T1000 (cell line): ENCODE measurements around the gene UTP14C.
A peak's percentile ranks its signal among the peaks of the same experiment; 100 is the strongest.
"Not testable (repeated sequence)": the region's sequence is repeated elsewhere in the genome, so short reads cannot be mapped to it uniquely, and the experiment has no call there.

ENCODE experiments used
- DNase-seq: peaks from one replicate; lab custom pipeline; 2025; ENCODE audit warnings: mixed read lengths; lab: John Stamatoyannopoulos, UW

The UTP14C gene

DNA sequence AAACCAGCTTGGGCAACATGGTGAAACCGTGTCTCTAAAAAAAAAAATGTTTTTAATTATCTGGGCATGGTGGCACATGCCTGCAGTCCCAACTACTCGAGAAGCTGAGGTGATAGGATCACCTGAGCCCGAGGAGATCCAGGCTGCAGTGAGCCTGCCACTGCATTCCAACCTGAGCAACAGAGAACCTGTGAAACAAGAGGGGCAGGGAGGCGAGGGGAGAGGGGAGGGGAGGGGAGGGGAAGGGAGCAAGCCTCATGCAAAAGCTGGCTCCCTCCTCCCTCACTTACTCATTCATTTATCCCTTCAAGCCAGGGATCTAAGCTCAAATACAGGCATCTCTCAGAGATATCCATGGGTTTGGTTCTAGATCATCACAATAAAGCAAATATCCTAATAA lies 22.1 kb upstream of the UTP14C start:
- no peak for DNase-seq

GRCh38 chr13:52003541-52003940 lies 20.9 kb upstream of the UTP14C start:
- no peak for DNase-seq

DNA sequence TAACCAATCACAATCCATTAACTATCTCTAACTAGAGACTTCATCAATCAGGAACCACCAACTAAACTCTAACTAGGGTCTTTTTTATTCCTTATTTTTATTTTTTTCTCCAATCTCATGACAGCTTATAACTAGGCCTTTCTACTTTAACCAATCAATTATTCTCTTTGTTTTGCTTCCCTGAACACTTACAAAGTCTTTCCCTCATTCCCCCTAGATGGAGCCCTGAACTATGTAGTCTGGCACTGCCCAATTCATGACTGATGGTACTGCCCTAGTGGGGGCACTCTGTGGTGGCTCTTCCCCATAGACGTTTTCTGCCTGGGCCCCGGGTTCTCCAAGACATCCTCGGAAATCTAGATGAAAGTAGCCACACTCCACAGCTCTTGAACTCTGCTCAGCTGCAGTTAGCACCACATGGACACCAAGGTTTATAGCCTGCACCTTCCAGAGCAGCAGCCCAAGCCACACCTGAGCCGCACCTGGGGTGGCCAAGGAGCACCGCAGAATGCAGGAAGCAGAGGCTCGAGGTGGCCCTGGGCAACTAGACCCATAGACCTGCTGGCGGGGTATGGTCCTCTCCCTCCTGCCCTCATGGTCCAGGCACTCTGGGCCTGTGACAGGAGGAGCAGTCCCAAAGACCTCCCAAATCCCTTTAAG lies 19.9 kb upstream of the UTP14C start:
- DNase-seq, result no peak

DNA sequence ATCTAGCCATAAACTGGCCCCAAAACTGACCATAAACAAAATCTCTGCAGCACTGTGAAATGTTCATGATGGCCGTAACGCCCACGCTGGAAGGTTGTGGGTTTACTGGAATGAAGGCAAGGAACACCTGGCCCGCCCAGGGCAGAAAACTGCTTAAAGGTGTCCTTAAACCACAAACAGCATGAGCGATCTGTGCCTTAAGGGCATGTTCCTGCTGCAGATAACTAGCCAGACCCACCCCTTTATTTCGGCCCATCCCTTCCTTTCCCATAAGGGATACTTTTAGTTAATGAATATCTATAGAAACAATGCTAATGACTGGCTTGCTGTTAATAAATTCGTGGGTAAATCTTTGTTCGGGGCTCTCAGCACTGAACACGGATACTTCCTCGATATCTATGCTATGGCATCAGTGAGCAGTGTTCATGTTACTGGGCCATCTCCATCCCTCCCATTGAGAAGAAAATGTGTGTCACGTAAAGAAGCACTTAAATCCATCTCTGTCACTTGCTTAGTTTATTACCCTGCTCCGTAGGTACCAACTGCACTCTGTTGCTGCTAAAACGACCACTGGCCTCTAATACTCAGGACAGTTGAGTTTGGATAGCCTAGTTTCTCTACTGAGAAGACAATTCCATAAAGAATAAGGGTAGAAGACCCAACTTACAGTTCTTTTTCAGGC lies 18.5 kb upstream of the UTP14C start:
- DNase-seq, result no peak

DNA sequence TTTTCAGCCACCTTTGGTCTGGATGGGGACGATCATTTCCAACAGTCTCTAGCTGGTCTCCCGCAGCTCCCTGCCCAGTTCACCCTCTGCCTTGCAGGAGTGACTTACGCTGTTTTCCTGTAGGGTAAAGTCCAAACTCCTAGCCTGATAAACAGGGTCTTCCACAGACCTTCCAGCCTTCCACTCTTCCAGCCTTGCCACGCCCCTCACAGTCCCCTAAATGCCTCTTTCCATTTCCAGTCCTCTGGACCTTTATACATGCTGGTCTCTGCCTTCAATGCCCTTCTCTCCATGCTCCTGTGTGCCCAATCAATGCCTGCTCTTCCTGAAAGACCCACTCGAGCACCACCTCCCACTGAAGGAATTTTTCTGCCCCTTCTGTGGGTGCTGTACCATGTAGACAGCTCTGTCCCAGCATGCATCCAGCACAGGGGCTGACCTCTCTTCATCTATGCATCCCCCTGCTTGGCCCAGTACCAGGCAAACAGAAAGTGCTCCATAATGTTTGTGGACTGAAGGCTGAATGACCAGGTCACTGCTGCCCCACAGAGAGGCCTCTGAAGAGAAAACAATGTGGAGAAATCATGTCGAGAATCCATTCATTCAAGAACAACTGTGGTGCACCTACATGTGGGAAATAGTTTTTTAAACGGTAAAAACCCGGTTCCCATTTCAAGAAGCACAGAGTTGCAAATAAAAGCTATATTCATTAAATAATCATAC lies 17.8 kb upstream of the UTP14C start:
- no peak for DNase-seq

DNA sequence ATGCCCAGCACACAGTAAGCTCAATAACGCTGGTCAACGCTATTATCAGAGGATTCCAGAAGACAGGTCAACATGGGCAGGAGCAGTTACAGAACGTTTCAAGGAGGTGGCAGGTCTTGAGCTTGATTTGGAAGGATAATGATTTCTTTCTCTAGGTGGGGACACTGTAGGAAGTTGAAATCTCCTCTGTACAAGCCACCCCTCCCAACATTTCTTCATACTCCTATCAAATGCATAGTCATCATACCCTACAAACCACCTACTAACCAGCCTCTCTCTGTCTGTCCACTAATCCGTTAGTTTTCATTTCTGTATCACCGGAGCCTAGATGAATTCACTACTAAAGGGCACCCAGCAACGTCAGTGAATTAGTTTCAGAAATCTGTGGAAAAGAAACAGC lies 14.5 kb upstream of the UTP14C start:
- no peak for DNase-seq

DNA sequence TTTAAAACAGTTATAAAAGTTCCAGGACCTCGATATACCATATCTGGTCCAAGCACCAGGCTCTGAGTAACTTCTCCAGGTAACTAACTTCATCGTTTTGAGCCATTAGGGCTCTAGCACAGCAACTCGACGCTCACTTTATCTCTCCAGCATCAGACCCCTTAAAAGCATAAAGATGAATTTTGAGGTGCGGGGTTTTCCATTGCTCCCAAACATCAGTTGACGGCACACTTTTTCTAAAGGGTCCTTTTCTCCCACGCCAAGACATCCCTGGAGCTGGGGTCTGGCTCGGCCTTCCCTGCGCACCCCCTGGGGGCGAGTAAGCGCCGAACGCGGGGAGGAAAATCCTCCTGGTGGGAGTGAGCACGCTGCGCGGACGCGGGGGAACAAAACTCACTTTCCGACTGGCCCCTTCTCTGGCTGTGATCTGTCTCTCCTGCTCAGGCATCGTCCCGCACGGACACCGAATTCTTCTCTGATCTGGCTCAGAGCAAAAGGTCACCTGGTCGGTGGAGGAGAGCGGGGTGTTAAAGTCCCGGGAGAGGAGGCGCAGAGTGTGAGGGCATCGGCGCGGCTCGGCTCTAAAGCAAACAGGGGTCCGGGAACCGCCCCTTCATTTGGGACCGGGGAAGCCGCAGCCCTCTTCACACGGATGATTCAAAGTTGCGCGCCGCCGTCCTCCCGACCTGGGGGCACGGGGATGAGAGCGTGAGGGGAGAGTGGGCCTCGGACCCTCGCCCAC lies 13.4 kb upstream of the UTP14C start, which contains the start of gene ATP7B:
TSS of gene ATP7B (minus strand) at position 561 of the 742 bp plus-strand sequence. CDS start at position 448, 113 bp downstream.
- DNase-seq, result no peak

GRCh38 chr13:52011632-52012511 lies 12.6 kb upstream of the UTP14C start, which contains the start of gene ALG11:
Gene ALG11, plus strand, starts transcription at chr13:52012398. Its CDS starts 21 bp downstream, at chr13:52012419.
- peak; percentile 85 for DNase-seq

DNA sequence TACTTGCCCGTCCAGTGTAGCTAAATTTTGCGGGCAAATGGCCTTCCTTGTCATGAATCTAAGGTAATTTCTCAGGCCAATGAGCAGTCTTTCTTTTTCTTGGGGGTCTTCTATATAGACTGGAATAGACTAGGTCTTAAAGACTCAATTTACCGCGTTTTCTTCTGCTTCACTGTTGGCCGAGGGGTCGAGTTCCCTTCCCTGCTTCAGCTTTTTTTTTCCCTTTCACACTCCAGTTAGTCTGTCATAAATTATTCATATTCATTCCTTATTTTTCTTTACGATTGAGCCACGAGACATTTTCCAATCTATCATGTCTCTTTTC lies 12.0 kb upstream of the UTP14C start:
- no peak for DNase-seq

DNA sequence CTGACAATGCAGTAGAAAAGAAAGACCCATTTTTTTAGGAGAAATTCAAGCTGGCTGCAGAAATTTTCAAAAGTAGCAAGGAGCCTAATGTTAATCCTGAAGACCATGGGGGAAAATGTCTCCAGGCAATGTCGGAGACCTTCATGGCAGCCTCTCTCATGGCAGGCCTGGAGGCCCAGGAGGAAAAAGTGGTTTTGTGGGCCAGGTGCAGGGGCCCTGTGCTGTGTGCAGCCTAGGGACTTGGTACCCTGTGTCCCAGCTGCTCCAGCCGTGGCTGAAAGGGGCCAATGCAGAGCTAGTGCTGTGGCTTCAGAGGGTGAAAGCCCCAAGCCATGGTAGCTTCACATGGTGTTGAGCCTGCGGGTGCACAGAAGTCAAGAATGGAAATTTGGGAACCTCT lies 8.2 kb upstream of the UTP14C start:
- DNase-seq, result no peak

DNA sequence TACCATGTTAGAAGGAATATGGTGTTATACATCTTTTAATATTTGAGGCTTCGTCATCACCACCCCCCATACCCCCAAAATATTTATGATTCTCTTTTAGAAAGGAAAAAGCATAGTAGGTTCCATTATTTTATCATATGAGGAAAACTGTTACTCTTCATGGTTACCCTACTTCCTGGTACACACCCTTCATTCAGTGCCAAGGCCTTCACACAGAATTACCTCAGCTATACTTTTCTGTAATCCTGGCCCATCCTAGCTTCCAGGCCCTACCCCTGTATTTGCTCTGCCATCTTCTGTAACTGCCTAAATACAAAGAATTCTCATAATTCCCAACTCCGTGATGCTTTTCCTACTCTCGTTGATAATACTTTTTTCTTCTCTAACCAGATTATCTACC lies 4.3 kb upstream of the UTP14C start:
- no peak for DNase-seq

DNA sequence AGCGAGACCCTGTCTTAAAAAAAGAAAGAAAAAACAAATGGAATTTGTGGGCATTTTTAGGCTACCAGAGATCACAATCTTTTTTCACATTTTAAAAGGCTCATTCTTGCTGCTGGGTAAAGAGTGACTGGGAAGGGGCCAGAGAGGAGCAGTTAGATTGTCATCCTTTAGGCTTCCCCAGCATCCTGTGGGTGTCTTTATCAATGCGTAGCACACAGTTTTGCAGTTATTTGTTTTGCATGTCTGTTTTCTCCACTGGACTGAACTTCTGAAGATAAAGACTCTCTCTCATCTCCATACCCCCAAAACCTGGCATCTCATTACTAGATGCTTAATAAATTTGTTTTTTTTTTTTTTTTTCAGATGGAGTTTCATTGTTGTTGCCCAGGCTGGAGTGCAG lies 2.1 kb upstream of the UTP14C start:
- no peak for DNase-seq

DNA sequence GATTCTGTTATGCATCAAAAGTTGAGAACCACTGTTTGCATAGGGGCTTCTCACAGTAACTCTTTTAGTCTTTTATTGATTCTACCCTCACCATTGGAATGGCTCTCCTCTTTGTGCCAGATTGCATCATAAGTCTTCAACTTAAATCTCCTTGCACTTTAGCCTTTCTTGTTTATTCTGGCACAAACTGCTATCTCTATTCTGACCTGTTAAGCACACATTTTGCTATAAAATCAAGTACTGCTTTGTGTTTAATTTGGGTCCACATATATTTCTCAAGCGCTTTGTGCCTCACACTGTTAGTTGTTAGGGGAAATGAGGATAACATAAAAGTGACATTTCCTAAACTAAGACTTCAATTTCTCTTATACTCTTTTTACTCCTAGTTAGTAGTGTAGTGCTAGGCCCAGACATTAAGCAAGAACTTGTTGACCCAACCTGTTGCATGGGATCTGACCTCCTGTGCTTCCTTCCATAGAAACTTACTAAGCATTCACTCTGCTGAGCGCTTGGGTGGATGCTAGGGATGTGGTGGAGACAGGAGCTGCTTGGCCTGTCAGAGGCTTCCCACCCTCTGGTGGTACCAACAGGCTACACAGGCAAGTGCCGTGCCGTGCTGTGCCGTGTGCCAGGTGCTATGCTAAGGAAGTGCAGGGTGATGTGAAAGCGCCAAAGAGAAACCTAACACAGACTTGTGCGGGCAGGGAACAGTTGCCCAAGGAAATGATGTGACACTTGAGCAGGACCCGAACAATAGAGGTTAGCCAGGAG lies 1.2 kb downstream of the UTP14C start:
- no peak for DNase-seq

DNA sequence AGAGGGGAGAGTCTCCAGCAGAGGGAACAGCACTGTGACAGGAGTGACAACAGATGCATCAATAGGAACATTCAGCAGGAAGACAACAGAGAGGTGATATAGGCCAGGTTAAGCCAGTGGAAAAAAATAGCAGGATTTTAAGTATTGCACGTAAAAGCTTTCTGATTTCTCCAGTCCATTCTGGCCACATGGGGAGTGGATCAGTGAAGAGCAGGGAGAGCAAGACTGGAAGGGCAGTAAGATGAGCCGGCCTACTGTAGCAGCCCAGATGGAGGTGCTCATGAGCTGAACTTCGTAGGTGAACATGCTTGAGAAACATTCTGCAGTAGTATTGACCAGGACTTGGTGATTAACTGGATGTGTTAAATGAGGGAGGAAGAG lies 1.7 kb downstream of the UTP14C start:
- DNase-seq, result no peak

- no peak for DNase-seq
Measured at GRCh38 chr13:52027832-52028231, 3.3 kb downstream of the UTP14C start.

GRCh38 chr13:52029569-52029968 lies 5.1 kb downstream of the UTP14C start:
- DNase-seq, result no peak

DNA sequence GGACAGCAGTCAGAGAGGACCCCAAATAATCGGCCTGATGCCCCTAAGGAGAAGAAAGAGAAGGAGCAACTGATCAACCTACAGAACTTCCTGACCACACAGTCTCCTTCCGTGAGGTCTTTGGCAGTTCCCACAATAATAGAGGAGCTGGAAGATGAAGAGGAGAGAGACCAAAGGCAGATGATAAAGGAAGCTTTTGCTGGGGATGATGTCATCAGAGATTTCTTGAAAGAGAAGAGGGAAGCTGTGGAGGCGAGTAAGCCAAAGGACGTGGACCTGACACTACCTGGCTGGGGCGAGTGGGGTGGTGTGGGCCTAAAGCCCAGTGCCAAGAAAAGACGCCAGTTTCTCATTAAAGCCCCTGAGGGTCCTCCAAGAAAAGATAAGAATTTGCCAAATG lies 5.9 kb downstream of the UTP14C start:
- not testable (repeated sequence) for DNase-seq

DNA sequence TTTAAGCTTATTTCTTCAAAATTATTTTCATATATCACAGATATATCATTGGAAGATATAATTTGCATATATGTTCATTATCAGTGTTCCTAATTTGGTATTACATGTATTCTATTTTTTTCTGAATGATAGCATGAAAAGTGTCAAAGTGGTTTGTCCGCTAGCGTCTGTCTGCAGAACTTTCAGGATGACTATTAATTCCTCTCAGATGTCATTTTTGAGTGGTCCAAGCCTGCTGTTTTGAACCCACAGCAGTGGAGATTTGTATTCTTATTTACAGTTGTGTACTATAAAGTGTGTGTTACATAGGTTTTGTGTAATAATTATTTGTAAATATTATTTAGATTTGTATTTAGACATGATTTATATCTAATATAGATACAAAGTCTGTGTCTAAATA lies 8.5 kb downstream of the UTP14C start:
- DNase-seq, result no peak

DNA sequence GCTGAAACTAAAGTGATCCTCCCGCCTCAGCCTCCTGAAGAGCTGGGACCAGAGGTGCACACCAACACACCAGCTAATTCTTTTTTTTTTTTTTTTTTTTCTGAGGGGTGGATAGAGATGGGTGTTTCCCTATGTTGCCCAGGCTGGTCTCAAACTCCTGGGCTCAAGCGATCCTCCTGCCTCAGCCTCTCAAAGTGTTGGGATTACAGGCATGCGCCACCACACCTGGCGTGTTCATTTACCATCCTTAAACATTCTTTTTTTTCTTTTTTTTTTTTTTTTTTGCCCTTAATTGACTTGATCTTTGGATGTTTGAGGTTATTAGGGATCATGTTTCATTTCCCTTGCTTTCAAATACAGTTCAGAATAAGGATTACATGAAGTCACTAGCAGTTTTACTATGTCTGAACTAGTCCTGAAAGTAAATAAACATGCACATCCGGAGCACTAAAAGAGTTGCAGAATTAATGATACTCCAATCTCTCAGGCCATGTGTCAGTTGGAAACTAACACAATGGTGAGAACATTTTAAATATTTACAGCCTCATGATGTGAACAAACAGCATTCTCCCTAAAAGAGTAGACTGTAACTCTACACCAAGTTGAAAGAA lies 10.2 kb downstream of the UTP14C start:
- no peak for DNase-seq

DNA sequence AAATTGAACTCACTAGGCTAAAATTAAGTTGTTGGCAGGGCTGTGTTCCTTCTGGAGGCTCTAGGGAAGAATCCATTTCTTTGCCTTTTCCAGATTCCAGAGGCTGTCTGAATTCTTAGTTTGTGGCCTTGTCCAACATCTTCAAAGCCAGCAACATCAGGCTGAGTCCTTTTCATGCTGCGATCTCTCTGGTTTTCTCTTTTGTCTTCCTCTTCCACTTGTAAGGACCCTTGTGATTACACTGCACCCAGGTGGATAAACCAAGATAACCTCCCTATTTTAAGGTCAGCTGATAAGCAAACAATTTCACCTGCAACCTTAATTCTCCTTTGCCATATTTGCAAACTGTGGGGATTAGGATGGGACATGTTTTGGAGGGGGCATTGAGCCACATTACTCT lies 11.5 kb downstream of the UTP14C start:
- no peak for DNase-seq
